ENCODE results near the gene SPOP.

SPOP gene

DNA sequence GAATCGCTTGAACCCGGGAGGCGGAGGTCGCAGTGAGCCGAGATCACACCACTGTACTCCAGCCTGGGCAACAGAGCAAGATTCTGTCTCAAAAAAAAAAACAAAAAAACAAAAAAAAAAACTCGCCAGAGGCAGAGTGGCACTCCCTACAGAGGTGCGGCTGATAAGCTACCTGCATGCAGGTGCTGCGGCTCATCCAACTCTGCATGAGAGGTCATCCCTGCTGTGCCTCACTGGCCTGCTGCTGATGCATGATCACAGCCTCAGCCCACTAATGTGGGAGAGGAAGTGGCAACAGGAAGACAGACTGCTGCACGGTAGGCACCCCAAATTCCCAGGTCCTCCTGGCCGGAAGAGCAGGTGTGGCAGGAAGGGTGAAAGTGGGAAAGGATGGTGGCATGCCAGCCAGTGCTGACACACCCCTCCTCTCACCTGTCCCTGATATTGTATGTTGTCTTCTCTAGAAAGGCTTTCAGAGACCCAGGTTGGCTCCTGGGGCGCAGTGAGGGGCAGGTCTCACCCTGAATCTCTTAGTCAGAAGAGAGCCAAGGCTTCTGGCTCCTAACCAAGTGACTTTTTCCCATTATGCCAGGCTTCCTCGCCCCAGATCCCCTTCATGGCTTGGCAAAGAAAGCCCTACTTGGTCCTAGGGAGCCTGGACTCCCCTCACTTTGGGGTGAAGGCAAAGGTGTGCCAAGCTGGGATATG is 90.4 kb downstream of the SPOP start:
- DNase-seq (ENCODE audit: low read depth, low spot score) = no peak

DNA sequence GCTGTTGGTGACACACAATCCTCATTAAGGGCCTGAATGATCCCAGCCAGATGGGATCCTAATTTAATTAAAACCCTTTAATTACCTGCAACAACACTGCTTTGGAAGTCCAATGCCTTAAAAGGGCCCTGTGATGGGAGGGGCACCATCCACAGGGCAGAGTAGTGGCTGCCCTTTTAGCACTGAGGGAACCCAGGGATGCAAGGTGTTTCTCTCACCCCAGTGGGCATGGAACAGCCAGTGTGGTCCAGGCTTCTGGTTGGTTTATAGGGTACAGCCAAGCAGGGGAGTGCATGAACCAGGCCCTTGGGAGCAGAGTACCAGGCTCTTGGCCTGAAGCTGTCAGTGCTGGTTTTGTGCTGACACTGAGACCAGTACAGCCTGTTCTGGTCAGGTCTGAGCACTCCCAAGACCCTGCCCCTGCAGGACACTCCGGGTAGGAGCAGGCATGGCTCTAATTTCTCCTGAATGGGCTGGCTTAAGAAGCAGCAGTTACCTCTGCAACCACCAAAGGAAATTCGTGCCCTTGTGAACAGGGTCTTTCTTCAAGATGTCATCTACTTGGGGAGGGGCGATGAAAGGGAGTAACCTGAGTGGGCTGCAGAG is 92.4 kb downstream of the SPOP start:
- DNase-seq (ENCODE audit: low read depth, low spot score) = no peak

DNA sequence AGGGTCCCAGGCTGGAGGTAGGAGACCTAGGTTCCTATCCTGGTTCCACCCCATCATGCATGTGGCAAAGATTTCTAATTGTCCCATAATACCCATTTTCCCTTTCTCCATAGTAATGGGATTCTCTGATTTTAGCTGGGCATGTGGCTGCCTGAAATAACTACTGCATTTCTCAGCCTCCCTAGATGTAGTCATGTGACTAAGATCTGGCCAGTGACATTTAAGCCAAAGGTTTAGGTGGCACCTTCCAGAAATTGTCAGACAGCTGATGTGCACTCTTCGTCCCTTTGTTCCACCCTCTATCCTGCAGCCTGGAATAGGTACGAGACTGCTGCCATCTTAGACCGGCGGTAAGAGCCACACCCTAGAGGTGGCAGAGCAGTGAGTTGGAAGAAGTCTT is 94.0 kb downstream of the SPOP start:
- no peak for DNase-seq (ENCODE audit: low read depth, low spot score)

DNA sequence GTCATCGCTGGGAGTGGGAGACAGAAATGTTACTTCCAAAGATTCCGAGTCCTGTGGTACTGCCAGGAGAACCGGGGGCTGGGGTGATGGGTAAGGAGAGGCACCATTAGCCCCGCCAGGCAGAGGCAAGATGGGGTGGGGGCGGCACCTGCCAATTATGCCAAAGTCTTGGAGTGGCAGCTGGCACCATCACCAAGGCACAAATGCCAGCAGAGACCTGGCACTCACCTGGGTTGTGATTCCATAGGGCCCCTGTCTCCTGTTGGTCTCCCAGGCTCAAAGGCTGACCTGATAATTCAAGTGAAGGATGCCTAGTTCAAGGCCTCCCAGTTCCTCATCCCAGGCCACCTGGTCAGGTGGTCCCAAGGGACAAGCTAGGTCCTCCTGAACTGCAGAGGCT is 94.7 kb downstream of the SPOP start:
- no peak for DNase-seq (ENCODE audit: low read depth, low spot score)

DNA sequence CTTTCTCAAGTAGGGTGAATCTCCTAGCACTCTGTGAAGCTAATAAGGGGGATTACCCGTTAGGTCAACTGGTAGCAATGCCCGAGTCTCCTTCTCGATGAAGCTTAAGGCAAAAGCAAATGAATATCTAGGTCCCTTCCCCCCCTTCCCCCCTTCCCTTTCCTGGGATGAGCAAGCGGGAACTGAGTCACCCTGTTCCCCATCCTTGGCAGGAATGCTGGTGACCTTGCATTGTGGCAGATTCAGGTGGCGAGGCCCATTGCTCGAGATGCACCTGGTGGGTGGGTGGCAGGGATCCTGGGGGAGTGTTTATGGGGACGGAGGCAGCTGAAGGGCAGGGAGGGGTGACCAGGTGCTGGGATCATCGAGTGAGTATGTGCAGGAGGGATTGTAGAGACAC is 95.1 kb downstream of the SPOP start:
- no peak for DNase-seq (ENCODE audit: low read depth, low spot score)

DNA sequence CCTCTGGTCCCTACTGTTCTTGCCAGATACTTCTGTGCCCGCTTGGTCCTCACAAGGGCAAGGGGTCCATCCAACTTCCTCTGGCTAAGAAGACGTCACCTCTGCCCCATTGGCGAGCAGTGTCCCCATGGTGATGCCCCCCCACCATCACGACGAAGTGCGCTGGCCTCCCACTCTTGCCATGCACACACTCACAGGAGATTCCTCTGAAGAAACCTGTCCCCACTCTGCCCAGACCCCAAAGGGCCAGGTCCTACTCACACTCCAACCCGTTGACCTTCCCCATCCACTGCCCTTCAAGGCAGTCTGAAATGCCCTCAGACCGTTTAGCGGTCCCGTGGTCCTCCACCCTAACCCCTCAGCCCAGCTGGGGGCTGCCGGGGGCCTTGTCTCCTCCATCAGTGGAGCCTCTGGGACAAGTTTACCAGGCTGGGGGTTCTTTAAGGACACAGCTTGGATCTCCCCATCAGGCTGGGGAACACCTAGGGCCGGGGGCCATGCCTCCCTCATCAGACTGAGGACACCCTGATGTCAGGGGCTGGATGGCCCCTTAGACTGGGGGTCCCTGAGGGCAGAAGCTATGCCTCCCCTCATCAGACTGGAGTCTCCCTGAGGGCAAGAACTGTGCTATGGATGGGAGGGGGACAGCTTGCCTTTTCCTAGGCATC is 95.7 kb downstream of the SPOP start:
- no peak for DNase-seq (ENCODE audit: low read depth, low spot score)

DNA sequence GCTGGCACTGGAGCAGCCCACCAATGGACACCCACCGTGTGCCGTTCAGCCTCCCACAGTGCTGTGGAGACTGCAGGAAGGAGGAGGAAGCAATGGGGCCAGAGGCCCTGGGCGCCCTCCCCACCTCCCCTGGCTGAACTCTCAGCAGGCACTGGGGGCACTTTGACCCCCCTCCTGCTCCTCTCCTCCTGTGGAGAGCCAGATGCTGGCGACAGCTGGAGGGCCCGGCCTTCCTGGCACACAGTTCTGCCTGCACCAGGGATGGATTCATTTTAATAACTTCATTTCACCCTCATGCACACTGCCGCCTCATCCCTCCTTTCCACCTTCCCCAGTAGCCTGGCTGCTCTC is 96.3 kb downstream of the SPOP start:
- DNase-seq (ENCODE audit: low read depth, low spot score) = no peak

DNA sequence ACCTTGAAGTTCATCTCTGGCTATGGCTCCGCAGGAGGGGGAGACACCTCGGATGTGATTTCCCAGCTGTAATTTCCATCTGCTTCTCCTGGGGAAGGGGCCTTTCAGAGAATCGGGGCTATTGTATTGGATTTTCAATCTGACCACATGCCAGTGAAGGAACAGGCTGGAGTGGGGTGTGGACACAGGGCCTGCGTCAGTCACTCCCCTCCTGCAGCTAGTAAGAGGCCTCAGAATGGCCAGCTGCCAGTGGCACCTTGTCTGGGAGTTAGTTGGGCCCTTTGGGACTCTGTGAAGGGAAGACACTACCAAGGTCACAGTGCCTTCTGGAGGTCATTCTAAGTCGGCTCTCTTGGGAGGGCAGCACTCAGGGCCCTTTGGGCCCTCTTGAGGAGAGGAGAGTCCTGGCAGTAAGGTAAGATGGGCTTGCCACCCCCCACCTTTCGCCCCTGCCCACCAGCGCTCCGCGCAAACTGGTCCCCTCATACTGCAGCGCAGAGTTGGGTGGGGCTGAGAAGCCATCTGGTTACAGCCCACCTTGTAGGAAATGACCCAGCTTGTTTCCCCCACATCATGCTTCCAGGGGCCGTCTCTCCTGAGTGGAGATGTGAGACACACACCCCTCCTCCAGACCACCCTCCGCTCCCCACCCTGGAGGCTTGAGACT is 96.8 kb downstream of the SPOP start:
- no peak for DNase-seq (ENCODE audit: low read depth, low spot score)

DNA sequence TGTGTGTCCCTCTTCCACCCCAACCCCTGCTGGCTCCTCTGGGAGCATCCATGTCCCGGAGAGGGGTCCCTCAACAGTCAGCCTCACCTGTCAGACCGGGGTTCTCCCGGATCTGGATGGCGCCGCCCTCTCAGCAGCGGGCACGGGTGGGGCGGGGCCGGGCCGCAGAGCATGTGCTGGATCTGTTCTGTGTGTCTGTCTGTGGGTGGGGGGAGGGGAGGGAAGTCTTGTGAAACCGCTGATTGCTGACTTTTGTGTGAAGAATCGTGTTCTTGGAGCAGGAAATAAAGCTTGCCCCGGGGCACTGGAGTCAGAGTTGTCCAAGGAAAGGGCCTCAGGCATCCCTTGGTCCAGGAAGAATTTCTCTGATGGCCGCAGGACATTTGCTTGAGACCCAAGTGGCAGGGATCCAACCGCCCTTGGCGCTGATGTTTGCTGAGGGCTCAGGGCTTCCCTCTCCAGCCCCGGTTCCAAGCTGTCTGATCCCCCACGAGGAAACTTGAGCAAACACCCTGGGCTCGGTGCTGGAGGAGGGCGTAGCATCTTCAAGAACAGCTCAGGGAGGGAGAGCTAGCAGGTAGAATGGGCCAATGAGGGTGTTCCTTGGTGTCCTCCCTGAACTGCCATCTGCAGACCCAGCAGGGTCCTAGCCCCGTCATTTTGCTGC is 97.7 kb downstream of the SPOP start:
- DNase-seq (ENCODE audit: low read depth, low spot score) = no peak

DNA sequence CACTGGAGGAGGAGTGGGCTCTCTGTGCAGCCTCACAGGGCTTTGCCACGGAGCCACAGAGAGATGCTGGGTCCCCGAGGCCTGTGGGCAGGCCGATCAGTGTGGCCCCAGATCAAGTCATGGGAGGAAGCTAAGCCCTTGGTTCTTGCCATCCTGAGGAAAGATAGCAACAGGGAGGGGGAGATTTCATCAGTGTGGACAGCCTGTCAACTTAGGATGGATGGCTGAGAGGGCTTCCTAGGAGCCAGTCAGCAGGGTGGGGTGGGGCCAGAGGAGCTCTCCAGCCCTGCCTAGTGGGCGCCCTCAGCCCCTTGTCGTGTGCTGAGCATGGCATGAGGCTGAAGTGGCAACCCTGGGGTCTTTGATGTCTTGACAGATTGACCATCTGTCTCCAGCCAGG is 98.4 kb downstream of the SPOP start:
- DNase-seq (ENCODE audit: low read depth, low spot score) = no peak

DNA sequence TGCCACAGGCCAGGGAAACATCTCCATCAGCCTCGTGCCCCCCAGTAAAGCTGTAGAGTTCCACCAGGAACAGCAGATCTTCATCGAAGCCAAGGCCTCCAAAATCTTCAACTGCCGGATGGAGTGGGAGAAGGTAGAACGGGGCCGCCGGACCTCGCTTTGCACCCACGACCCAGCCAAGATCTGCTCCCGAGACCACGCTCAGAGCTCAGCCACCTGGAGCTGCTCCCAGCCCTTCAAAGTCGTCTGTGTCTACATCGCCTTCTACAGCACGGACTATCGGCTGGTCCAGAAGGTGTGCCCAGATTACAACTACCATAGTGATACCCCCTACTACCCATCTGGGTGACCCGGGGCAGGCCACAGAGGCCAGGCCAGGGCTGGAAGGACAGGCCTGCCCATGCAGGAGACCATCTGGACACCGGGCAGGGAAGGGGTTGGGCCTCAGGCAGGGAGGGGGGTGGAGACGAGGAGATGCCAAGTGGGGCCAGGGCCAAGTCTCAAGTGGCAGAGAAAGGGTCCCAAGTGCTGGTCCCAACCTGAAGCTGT is 98.9 kb downstream of the SPOP start:
- no peak for DNase-seq (ENCODE audit: low read depth, low spot score)

DNA sequence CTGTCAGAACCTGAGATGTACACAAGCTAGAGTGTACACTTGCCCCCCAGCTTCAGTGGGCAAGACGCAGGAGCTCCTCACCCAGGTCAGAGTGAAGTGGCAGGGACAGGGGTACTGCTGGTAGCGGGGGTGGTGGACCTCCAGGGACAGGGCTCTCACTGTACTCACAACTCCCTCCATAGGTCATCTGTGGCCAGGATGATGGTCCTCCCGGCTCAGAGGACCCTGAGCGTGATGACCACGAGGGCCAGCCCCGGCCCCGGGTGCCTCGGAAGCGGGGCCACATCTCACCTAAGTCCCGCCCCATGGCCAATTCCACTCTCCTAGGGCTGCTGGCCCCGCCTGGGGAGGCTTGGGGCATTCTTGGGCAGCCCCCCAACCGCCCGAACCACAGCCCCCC is 99.5 kb downstream of the SPOP start:
- no peak for DNase-seq (ENCODE audit: low read depth, low spot score)

DNA sequence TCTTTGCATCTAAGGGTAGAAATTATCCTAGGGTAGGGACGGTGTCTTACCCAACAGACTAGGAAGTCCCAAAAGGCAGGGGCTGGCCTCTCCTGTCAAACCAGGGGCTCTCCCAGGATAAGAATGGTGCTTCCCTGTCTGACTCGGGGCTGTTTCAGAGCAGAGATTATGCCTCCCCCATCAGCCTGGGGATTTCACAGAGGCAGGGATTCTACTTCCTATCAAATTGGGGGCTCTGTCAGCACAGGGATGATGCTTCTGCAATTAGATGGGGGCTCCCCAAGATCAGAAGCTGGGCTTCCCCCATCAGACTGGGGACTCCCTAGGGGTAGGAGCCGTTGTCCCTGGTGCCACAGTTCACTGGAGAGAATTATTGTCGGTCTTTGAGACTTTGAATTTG is 99.9 kb downstream of the SPOP start:
- no peak for DNase-seq (ENCODE audit: low read depth, low spot score)

DNA sequence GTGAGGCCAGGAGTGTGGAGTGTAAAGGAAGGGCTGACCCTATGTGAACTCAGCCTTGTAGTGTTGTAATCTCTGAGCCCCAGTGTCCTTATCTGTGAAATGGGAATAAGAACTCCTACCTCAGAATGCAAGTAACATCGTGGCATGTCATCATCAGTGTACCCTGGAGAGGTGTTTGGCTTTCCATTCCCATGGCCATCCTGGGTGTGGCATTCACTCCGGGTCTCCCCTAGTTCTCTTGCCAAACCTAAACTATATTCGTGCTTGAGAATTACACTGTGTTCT is 100.3 kb downstream of the SPOP start:
- no peak for DNase-seq (ENCODE audit: low read depth, low spot score)

DNA sequence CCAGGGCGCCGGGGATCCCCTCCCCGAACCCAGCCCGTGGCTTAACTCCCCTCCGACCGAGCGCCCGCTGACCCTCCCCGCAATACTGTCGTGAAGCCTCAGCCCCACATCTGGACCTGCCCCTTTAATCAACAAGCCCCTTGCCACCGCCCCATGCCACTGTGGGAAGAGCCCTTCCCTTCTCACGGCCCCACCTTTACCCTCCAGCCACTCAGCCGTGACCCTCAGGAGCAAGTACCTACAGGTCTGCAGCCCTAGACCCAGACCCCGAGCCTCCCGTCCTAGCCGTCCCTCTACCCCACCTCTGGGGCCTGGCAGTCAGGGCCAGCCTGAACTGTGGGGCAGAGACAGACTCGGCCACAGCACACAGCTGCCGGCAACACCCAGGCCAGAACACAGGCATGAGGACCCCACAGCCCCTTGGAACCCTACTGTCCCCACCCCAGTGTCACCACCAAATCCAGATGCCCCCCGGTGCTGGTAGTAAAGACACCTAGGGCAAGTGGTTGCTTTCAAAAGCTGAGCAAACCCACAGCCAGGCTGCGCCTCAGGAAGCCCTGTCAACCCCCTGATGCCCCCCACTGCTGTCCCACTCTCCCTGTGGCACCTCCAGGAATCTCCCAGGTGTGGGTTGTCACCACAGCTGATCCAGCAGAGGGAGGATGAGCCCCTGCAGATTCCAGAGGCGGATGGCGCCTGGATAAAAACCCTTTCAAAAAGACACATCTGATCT is 100.8 kb downstream of the SPOP start:
- no peak for DNase-seq (ENCODE audit: low read depth, low spot score)

DNA sequence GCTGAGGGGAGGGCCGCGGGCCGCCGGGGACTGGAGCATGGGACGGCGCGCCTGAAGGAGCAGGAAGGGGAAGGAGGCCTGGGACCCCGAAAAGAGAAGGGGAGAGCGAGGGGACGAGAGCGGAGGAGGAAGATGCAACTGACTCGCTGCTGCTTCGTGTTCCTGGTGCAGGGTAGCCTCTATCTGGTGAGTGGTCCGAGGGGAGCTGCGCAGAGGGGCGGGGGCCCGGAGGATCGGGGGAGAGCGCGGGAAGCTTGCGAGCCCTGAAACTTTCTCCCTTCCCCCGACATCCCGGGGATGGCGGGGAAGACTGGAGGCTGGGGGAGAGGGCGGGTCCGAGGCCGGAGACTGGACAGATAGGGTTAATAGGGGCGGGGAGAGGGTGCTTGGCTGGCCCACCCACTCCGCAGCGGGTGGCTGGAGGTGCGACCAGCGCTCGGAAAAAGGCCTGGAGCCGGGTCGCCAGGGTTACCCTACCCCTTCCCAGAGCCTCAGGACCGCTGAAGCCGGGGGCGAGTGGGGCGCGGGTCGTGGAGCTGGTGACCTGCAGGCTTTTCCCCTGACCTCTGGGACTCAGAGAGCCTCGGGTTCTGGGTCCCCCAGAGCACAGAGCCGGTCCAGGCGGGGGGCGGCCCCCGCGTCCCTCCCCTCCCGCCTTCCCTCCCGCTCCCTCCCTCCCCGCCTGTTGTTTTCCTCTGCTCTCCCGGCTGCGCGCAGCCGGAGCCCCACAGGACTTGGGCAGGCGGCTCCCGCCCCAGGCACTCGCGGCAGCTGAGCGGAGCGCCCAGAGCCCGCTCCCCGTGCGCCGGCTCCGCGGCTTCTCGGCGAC is 101.6 kb downstream of the SPOP start:
- DNase-seq (ENCODE audit: low read depth, low spot score) = peak; percentile 68

DNA sequence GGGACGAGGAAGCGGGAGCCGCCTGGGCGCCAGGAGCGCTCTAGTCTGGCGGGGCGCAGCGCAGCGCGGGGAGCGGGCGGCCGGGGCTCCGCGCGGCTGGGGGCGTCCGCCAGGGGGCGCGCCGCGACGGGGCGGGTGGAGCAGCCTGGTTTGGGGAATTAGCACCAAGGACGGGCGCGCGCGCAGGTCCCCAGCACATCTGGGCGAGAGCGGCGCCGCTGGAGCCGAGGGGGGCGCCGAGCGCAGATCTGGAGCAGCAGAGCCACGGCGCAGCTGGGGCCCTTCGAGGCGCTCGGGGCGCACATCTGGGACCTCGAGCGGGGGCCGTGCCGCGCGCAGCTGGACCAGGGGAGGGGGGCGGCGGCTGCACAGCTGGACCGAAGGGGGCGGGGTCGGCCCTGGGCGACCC is 102.2 kb downstream of the SPOP start, which contains the start of gene NXPH3:
NXPH3 (plus strand) TSS at position 193 of the 409 bp plus-strand sequence. CDS start 349 bp downstream, outside the sequence.
- peak; percentile 72 for DNase-seq (ENCODE audit: low read depth, low spot score)

DNA sequence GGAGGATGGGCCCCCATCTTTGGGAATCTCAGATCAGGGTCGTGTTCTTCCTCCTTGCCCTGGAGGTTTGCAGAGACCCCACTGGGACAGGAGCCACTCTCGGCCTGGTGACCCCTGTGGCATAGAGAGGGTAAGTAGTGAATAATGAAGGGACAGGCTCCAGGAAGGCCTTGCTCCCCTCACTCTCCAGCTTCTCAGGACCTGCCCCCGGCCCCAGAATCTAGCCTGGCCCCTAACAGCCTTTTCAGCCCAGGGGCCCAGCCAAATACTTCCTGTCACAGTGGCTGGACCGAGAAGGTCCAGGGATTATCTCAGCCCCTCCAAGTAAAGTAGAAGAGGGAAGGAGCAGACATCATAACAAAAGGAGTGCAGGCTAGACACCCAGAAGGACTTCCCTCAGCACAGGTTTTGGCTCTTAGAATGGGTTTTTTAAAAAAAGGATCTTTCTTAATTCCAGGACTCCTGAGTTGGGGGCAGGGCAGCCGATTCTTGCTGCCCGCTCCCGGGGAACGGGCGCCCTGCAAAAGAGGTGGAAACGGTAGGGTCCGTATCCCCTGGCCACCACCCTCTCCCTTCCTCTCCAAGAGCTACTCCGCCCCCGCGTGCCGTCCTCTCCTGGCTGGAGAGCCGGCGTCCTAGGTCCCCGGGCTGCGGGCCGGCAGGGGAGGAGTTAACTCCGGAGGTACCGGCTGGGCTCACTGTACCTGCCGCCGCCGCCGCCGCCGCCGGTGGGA is 102.8 kb downstream of the SPOP start:
- DNase-seq (ENCODE audit: low read depth, low spot score) = no peak

DNA sequence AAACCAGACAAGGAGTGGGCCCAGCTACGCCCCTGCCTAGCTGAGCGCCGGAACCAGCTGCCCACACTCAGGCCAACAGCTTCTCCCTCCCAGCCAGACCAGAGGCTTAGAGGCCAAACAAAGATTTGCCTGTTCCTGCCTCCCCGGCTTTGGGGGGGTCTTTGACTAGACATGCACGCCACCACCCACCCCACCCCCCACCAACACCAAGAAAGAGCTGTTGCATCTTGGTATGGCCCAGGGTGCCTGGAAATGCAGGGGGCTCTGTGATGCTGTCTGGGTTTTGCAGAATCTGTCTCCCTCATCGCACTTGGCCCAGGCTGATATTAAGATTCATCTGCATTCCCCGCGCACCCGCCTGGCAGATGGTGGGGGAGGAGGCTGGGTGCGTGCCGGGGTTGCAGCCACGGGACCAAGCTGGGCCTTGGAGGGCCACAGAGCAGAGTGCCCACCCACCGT is 103.5 kb downstream of the SPOP start:
- DNase-seq (ENCODE audit: low read depth, low spot score) = no peak
